GM12878 (cell line): ENCODE data around the gene RNF32.

Source experiments
- EED ChIP-seq: sonication (generic); IDR thresholded peaks from 2 replicates; pipeline ENCODE4 v1.6.1; 2016; ENCODE audit warnings: antibody characterized with exemption, low read depth
- EZH2 ChIP-seq: IDR thresholded peaks from 2 replicates; pipeline ENCODE4 v1.6.1; 2012; ENCODE audit warnings: low read depth, mild to moderate bottlenecking, control low read depth, inconsistent platforms, low read length, borderline replicate concordance; ENCODE audit not compliant: control insufficient read depth
- HDAC6 ChIP-seq: fragments of 200-600 bp; sonication (generic); IDR thresholded peaks from one replicate; pipeline ENCODE4 v1.8.0; 2017; ENCODE audit warnings: antibody characterized with exemption; ENCODE audit not compliant: unreplicated experiment
- MTA3 ChIP-seq: IDR thresholded peaks from 2 replicates; pipeline ENCODE4 v1.6.1; 2012; ENCODE audit warnings: low read length, inconsistent platforms, borderline replicate concordance
- NFYB ChIP-seq: IDR thresholded peaks from 2 replicates; pipeline ENCODE4 v1.6.1; 2011; ENCODE audit warnings: low read depth, mild to moderate bottlenecking, low read length, improper control_type of control experiment, moderate library complexity; ENCODE audit not compliant: insufficient read depth
- POLR2AphosphoS5 ChIP-seq: IDR thresholded peaks from 2 replicates; pipeline ENCODE4 v1.6.1; 2011; ENCODE audit warnings: mild to moderate bottlenecking, low read length, inconsistent platforms
- SMAD1 ChIP-seq: fragments of 450-650 bp; IDR thresholded peaks from 2 replicates; pipeline ENCODE4 v1.6.1; 2018; ENCODE audit warnings: mild to moderate bottlenecking, low read depth; ENCODE audit not compliant: partially characterized antibody
- YBX1 ChIP-seq: fragments of 450-650 bp; IDR thresholded peaks from 2 replicates; pipeline ENCODE4 v1.6.1; 2016; ENCODE audit warnings: antibody characterized with exemption
- TF ChIP-seq, protein P1 (sequence below): fragments of 450-650 bp; IDR thresholded peaks from 2 replicates; pipeline ENCODE4 v1.6.1; 2018; ENCODE audit warnings: mild to moderate bottlenecking, low read depth, moderate library complexity; ENCODE audit not compliant: partially characterized antibody
- TF ChIP-seq, protein P2 (sequence below): IDR thresholded peaks from 2 replicates; pipeline ENCODE4 v1.6.1; 2011; ENCODE audit warnings: mild to moderate bottlenecking, low read depth, low read length, moderate library complexity; ENCODE audit not compliant: insufficient replicate concordance
- TF ChIP-seq, protein P3 (sequence below): fragments of 450-650 bp; IDR thresholded peaks from 2 replicates; pipeline ENCODE4 v1.6.1; 2016; ENCODE audit warnings: mild to moderate bottlenecking

DNA sequence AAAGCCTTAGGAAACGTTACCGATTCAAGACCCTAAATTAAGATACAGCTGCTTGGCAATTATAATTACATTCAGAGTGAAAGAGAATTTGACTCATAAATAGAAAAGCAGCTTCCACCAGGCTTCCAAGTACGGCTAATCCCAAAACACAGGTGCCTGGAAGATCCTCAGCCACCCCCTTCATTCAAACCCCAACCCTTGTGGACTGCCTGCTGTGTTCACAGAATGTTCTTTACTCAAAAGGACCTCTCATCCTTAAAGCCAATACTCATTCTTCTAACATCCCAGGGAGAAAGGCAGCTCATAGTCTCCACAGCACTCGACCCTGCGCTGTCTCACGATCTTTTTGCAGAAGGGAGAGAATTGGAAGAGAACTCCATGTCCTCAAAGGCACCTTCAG lies 32.9 kb downstream of the RNF32 start:
- TF ChIP-seq, protein P1, sequence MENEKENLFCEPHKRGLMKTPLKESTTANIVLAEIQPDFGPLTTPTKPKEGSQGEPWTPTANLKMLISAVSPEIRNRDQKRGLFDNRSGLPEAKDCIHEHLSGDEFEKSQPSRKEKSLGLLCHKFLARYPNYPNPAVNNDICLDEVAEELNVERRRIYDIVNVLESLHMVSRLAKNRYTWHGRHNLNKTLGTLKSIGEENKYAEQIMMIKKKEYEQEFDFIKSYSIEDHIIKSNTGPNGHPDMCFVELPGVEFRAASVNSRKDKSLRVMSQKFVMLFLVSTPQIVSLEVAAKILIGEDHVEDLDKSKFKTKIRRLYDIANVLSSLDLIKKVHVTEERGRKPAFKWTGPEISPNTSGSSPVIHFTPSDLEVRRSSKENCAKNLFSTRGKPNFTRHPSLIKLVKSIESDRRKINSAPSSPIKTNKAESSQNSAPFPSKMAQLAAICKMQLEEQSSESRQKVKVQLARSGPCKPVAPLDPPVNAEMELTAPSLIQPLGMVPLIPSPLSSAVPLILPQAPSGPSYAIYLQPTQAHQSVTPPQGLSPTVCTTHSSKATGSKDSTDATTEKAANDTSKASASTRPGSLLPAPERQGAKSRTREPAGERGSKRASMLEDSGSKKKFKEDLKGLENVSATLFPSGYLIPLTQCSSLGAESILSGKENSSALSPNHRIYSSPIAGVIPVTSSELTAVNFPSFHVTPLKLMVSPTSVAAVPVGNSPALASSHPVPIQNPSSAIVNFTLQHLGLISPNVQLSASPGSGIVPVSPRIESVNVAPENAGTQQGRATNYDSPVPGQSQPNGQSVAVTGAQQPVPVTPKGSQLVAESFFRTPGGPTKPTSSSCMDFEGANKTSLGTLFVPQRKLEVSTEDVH = no peak
- no peak for TF ChIP-seq MTA3
- no peak for TF ChIP-seq NFYB
- TF ChIP-seq EED = no peak
- no peak for TF ChIP-seq SMAD1
- TF ChIP-seq HDAC6 = no peak
- no peak for TF ChIP-seq EZH2
- TF ChIP-seq, protein P2, sequence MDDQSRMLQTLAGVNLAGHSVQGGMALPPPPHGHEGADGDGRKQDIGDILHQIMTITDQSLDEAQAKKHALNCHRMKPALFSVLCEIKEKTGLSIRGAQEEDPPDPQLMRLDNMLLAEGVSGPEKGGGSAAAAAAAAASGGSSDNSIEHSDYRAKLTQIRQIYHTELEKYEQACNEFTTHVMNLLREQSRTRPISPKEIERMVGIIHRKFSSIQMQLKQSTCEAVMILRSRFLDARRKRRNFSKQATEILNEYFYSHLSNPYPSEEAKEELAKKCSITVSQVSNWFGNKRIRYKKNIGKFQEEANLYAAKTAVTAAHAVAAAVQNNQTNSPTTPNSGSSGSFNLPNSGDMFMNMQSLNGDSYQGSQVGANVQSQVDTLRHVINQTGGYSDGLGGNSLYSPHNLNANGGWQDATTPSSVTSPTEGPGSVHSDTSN = no peak
- no peak for TF ChIP-seq YBX1
- TF ChIP-seq, protein P3, sequence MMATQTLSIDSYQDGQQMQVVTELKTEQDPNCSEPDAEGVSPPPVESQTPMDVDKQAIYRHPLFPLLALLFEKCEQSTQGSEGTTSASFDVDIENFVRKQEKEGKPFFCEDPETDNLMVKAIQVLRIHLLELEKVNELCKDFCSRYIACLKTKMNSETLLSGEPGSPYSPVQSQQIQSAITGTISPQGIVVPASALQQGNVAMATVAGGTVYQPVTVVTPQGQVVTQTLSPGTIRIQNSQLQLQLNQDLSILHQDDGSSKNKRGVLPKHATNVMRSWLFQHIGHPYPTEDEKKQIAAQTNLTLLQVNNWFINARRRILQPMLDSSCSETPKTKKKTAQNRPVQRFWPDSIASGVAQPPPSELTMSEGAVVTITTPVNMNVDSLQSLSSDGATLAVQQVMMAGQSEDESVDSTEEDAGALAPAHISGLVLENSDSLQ = no peak
- no peak for TF ChIP-seq POLR2AphosphoS5
